GM21529 (cell line): ENCODE results near the gene ZNF385C.
"Not testable (repeated sequence)": the region's sequence is repeated elsewhere in the genome, so short reads cannot be mapped to it uniquely, and the experiment has no call there.

Experiments
- ATAC-seq: cut with Tn5 transposase; IDR thresholded peaks from one replicate; pipeline ENCODE4 v1.9.1; 2021; ENCODE audit not compliant: unreplicated experiment

Gene ZNF385C, protein sequence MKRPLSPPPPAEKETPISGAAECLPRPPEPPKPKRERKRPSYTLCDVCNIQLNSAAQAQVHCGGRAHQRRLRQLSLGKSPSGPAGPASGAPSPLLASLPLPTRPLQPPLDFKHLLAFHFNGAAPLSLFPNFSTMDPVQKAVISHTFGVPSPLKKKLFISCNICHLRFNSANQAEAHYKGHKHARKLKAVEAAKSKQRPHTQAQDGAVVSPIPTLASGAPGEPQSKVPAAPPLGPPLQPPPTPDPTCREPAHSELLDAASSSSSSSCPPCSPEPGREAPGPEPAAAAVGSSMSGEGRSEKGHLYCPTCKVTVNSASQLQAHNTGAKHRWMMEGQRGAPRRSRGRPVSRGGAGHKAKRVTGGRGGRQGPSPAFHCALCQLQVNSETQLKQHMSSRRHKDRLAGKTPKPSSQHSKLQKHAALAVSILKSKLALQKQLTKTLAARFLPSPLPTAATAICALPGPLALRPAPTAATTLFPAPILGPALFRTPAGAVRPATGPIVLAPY

DNA sequence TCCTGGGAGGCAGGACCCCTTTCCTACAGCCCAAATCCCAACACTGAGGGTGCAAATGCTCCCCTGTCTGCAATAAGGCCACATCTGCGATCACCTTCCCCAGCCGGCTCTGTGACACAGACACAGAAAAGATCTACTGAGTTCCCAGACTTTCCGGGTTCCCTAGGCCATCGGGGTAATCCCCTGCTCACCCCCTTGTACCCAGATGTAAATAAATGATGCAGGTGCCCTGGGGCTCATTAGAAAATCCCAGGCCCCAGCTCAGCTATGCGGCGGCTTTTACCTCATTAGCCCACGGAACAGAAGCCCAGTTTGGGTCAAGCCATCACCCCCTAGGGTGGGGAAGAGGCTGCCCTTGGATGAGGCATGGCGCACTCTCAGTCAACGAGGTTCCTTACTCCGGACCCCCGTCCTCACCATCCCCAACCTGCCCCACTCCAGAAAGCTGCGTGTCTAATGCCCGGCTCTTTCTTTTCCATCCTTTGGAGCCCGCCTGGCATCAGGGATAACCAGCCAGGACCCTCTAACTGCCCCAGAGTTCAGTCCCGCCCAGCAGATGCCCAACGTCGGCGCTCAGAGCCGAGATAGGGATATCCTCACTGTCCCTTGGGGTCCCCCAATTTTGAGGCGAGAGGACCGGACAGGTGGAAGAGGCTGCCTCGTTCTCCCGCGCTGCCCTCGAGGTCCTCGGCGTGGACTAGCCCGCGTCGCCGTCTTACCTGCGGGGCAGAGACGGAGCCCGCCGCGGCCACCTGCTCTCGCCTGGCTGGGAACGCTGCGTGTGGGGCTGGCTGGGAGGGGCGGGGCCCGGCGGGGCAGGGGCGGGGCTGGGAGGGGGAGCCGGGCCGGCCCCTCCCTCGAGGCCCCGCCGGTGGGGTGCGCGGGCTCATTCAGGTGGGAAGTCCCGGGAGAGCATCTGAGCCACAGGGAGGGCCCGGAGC lies at the start of gene ZNF385C:
TSS of gene ZNF385C (minus strand) at position 783 of the 941 bp plus-strand sequence. CDS start 35,417 bp downstream, outside the sequence.
- ATAC-seq, result no peak

- no peak for ATAC-seq
Observed at GRCh38 chr17:42146911-42147607, 48.8 kb upstream of the ZNF385C start.

DNA sequence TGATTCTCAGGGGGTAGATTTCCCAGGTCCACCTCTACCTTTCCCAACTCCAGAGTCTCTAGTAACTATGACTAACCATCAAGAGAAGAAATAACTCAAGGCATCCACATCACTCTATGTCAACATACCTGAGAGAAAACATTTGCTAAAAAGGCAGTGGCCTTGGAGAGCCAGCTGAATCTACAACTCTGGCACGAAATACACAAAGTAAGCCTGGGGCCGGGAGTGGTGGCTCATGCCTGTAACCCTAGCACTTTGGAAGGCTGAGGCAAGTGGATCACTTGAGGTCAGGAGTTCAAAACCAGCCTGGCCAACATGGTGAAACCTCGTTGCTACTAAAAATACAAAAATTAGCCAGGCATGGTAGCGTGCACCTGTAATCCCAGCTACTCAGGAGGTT lies 44.9 kb upstream of the ZNF385C start:
- ATAC-seq, result not testable (repeated sequence)

DNA sequence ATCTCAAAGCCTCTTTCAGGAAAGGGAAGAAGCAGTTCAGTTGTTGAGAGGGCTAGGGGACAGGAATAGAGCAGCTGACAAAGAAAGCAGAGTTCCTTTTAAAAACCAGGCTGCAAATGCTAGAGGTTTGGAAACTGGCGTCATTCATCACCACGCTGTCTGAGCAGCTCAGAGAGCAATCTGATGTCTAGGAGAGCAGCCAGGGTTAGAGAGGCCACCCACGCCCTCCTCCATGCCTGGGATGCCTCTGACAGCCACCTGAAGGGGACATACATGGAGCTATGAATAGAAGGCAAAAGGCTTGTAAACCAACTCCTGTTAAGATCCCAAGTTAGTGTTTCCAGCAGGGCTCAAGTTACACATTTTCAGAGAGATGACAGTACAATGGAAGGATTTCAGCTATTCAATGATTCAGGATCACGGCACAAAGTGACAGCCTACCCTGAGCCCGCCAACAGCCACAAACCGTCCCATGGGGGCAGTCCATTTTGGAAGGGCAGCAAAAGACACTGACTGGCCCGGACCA lies 44.2 kb upstream of the ZNF385C start:
- no peak for ATAC-seq

- ATAC-seq, result no peak
Observed at GRCh38 chr17:42141382-42141781, 43.1 kb upstream of the ZNF385C start.

DNA sequence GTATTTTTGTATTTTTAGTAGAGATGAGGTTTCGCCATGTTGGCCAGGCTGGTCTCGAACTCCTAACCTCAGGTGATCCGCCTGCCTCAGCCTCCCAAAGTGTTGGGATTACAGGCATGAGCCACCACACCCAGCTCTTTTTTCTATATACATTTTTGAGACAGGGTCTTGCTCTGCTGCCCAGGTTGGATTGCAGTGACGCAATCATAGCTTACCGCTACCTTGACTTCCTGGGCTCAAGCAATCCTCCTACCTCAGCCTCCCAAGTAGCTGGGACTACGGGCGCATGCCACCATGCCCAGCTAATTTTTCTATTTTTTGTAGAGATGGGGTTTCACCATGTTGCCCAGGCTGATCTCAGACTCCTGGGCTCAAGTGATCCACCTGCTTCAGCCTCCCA lies 42.4 kb upstream of the ZNF385C start:
- ATAC-seq, result not testable (repeated sequence)

- no peak for ATAC-seq
Observed at GRCh38 chr17:42138749-42139492, 40.6 kb upstream of the ZNF385C start.

GRCh38 chr17:42136654-42137051 lies 38.4 kb upstream of the ZNF385C start:
- no peak for ATAC-seq

DNA sequence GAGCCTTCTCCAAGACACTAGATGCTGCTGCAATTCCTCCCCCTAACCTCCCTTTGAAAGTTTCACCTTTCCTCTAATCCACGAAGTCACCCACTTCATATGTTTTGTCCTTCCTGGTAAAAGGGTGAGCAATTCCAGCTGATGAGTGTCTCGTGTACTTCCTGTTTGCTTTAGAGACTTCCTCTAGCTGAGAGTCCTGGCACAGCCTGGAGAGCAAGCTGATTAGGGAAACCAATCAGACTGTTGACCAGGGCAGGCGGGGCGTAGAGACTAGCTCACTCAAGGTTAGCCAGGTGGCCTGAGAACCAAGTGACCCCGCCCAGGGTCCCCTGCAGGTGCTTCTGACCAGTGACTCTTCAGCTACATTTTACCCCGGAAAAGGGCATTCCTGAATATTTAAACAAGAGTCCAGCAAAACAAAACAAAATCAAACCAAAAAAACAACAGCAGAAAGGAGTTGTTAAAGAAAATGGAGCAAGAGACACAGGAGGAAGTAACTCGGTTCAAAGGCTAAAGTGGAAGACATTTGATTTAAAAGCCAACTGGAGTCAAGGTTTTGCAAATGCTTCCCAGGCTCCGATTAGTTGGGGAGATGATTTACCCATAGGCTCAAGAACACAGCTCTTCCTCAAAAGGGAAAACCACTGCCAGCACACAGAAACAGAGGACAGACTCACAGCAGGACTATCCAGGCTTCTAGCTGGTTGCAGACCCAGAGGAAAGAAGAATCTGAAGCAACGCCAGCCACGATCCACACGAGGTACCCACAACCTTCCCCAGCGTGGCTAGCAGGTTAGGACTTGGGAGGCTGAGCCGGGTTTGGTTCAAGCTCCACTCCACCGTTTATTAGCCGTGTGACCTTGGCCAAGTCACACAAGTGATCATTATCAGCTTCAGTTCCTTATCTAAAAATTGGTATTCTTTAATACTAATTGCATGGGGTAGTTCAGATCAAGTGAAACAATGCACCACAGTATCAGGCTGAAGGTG lies 37.7 kb upstream of the ZNF385C start:
- no peak for ATAC-seq

DNA sequence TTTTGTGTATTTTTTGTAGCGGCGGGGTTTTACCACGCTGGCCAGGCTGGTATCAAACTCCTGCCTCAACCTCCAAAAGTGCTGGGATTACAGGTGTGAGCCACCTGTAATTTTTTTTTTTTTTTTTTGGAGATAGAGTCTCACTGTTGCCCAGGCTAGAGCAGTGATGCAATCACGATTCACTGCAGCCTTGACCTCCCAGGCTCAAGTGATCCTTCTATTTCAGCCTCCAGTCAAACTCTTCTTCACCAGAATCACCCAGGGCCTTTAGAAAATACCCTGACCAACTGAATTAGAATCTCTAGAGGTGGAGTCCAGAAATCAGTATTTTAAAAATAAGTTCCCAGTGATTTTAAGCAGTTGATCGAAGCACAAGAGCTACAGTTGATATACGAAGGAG lies 36.9 kb upstream of the ZNF385C start:
- ATAC-seq, result no peak

- no peak for ATAC-seq
Observed at GRCh38 chr17:42133461-42134041, 35.3 kb upstream of the ZNF385C start.

- ATAC-seq, result no peak
Observed at GRCh38 chr17:42132941-42133340, 34.7 kb upstream of the ZNF385C start.

DNA sequence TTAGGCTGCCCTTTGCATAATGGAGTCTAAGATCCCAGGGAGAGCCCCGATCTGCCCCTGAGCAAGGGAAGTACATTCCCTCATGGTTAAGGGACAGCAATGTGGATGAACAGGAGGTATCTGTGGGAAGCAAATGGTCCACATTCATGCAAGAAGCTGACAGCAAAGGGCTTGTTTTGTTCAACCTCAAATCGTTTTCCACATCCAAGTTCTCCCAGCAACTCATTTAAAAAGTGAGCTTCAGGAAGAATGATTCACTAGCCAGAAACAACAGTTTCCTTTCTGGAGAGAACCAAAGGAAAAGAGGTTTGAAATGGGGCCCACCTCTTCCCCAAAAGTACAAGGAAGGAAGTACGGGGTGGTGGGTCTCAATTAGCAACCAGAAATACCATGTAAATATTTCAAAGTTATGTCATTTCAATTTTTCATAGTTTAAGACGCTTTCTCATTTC lies 33.7 kb upstream of the ZNF385C start:
- no peak for ATAC-seq

GRCh38 chr17:42131232-42131631 lies 33.0 kb upstream of the ZNF385C start:
- no peak for ATAC-seq

DNA sequence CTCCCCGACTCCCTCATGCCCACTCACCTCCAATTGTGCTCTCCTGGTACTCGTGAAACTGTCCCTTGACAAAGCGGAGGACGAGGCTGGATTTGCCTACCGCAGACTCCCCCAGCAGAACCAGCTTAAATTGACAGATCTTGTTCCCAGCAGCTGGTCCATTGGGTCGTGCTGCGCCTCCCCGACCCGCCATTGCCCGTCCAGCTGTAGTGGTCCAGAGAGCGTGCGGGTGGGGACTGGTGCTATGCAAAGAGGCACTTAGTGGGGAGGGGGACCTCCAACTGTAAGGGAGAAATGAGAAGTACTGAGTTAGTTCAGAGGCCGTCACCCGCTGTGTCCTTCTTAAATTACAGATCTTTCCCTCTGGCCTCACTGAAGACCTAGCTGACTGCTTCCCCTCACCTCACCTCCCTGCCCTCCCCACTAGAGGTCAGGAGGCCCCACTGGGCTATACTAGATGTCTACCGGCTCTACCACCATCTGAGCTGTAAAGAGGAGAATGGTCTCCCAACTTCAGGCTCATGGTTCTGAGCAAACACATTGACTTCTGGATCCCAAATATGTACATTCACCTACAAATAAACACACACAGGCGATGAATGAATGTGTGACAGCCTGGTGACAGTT lies 32.1 kb upstream of the ZNF385C start:
- ATAC-seq, result no peak

- no peak for ATAC-seq
Observed at GRCh38 chr17:42129109-42129837, 31.0 kb upstream of the ZNF385C start.

GRCh38 chr17:42127414-42127813 lies 29.1 kb upstream of the ZNF385C start:
- ATAC-seq, result no peak
